ENCODE data around the gene RPP30.
A peak's percentile ranks its signal among the peaks of the same experiment; 100 is the strongest.

Gene RPP30

DNA sequence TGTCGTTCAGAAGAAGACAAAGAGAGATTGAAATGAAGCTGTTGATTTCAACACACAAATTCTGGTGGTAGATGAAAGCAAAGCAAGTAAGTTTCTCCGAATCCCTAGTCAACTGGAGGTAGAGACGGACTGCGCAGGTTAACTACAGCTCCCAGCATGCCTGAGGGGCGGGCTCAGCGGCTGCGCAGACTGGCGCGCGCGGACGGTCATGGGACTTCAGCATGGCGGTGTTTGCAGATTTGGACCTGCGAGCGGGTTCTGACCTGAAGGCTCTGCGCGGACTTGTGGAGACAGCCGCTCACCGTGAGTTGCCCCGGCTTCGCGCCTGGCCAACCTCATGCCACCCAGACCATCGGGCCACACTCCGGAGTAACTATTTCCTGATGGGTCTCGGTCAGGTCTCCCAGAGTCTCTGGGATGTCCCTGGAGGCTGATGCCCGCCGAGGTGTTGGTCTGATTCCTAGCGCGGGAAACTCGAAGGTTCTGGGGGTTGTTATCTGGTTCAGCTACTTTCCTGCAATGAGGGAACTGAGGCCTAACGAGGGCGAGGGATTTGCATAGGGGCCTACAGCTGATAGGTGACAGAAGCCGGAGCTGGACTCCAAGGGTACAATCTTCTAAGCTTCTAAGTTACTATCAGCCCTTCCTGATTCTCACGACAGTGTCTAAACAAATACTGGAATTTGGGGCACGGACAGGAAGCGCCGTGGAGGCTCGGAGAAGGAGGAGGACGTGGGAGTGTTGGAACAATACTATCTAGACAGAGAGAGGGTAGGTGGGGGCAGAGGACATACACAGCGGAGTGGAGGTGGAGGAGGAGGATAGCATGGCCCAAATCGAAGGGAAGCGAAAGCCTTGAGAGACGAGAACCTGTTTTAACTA lies at the start of gene RPP30:
Gene RPP30 (plus strand): TSS at position 209 of the 882 bp plus-strand sequence. CDS start 13 bp downstream, at position 222.
- peak within 1 kb of the TSS; percentile 90 for H3K4me3 ChIP-seq (ENCODE audit: low read depth, low read length)
- POLR2A ChIA-PET = no interaction called here
- no peak for DNase-seq (ENCODE audit: low read depth, low spot score)
- CTCF ChIA-PET = interaction anchor here (1.0 to 16.7 kb wide), 10 partner anchors 8 to 1076 kb away, joined by 3 to 532 read pairs (median 7); partner anchors contain the start of gene HTR7
- TF ChIP-seq, protein P1, sequence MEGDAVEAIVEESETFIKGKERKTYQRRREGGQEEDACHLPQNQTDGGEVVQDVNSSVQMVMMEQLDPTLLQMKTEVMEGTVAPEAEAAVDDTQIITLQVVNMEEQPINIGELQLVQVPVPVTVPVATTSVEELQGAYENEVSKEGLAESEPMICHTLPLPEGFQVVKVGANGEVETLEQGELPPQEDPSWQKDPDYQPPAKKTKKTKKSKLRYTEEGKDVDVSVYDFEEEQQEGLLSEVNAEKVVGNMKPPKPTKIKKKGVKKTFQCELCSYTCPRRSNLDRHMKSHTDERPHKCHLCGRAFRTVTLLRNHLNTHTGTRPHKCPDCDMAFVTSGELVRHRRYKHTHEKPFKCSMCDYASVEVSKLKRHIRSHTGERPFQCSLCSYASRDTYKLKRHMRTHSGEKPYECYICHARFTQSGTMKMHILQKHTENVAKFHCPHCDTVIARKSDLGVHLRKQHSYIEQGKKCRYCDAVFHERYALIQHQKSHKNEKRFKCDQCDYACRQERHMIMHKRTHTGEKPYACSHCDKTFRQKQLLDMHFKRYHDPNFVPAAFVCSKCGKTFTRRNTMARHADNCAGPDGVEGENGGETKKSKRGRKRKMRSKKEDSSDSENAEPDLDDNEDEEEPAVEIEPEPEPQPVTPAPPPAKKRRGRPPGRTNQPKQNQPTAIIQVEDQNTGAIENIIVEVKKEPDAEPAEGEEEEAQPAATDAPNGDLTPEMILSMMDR (IDR thresholded peaks at IDR 0.05; ENCODE audit: insufficient read depth, low read length, missing control alignments) = no peak

DNA sequence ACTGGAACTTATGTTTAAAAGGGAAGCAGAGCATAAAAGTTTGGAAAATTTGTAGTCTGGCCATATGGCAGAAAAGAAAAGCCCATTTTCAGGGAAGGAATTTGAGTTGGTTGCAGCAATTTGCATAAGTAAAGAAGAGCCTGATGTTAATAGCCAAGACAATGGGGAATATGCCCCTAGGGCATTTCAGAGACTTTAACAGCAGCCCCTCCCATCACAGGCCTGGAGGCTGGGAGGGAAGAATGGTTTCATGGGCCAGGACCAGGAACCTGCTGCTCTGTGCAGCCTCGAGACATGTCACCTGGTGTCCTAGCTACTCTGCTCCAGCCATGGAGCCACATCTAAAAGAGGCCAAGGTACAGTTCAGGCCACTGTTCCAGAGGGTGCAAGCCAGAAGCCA lies 49.3 kb upstream of the RPP30 start:
- no peak overlapping the region for H3K4me3 ChIP-seq (ENCODE audit: low read depth, low read length)
- ChIA-PET POLR2A (no interaction called here), CTCF (no interaction called here)
- no peak for DNase-seq (ENCODE audit: low read depth, low spot score)
- TF ChIP-seq, protein P1 (IDR thresholded peaks at IDR 0.05; ENCODE audit: insufficient read depth, low read length, missing control alignments) = no peak

GRCh38 chr10:90832111-90832510 lies 39.7 kb upstream of the RPP30 start:
- POLR2A ChIA-PET = no interaction called here
- no peak overlapping the region for H3K4me3 ChIP-seq (ENCODE audit: low read depth, low read length)
- CTCF ChIA-PET = interaction anchor here (1.5 kb wide), 1 partner anchor 11 kb away, joined by 4 read pairs; no protein-coding TSS in a partner anchor
- DNase-seq (ENCODE audit: low read depth, low spot score) = no peak
- TF ChIP-seq, protein P1 (IDR thresholded peaks at IDR 0.05; ENCODE audit: insufficient read depth, low read length, missing control alignments) = no peak

GRCh38 chr10:90834326-90834725 lies 37.4 kb upstream of the RPP30 start:
- ChIA-PET POLR2A (no interaction called here), CTCF (interaction anchor here (1.1 kb wide), 2 partner anchors 18 to 46 kb away, joined by 3 read pairs; no protein-coding TSS in a partner anchor)

GRCh38 chr10:90837486-90837885 lies 34.3 kb upstream of the RPP30 start:
- TF ChIP-seq, protein P1 (IDR thresholded peaks at IDR 0.05; ENCODE audit: insufficient read depth, low read length, missing control alignments) = no peak
- no peak for DNase-seq (ENCODE audit: low read depth, low spot score)
- ChIA-PET POLR2A (no interaction called here), CTCF (interaction anchor here (1.5 kb wide), 1 partner anchor 20 kb away, joined by 3 read pairs; the partner anchor contains the start of gene HTR7)
- H3K4me3 ChIP-seq (ENCODE audit: low read depth, low read length) = no peak overlapping the region

More at GRCh38 chr10:90834326-90834725, 37.4 kb upstream of the RPP30 start:
- H3K4me3 ChIP-seq (ENCODE audit: low read depth, low read length) = no peak overlapping the region
- DNase-seq (ENCODE audit: low read depth, low spot score) = no peak
- TF ChIP-seq, protein P1 (IDR thresholded peaks at IDR 0.05; ENCODE audit: insufficient read depth, low read length, missing control alignments) = no peak

- CTCF ChIA-PET = interaction anchor here (1.0 kb wide), 1 partner anchor 10 kb away, joined by 4 read pairs; no protein-coding TSS in a partner anchor
Measured at GRCh38 chr10:90842725-90843124, 29.0 kb upstream of the RPP30 start.

More at GRCh38 chr10:90842725-90843124, 29.0 kb upstream of the RPP30 start:
- TF ChIP-seq, protein P1 (IDR thresholded peaks at IDR 0.05; ENCODE audit: insufficient read depth, low read length, missing control alignments) = no peak
- POLR2A ChIA-PET = no interaction called here
- H3K4me3 ChIP-seq (ENCODE audit: low read depth, low read length) = no peak overlapping the region
- no peak for DNase-seq (ENCODE audit: low read depth, low spot score)

All from AG04449 (cell line).